IgD-negative memory B cell (primary cell): ENCODE measurements around the gene FCN2. TPM values are rescaled to one million over a fixed set of nuclear protein-coding genes. Genes with fewer than 3 reads are reported as not detected.

Experiments used
- H3K27ac Mint-ChIP-seq, 3 donors: one replicate each; pipeline ENCODE4 v1.8.0; 2020 to 2022; ENCODE audit warnings: mild to moderate bottlenecking in 3 of 3, mixed read lengths in 3 of 3, moderate library complexity in 1 of 3
- H3K27me3 Mint-ChIP-seq: one replicate; pipeline ENCODE4 v1.8.0; 2021; ENCODE audit warnings: mixed read lengths
- H3K36me3 Mint-ChIP-seq: one replicate; pipeline ENCODE4 v1.8.0; 2020; ENCODE audit warnings: mild to moderate bottlenecking, mixed read lengths
- H3K4me1 Mint-ChIP-seq, 3 donors: one replicate each; pipeline ENCODE4 v1.8.0; 2020 to 2022; ENCODE audit warnings: mixed read lengths in 3 of 3, mild to moderate bottlenecking in 1 of 3
- H3K4me3 Mint-ChIP-seq, 4 donors: one replicate each; pipeline ENCODE4 v1.8.0; 2020 to 2022; ENCODE audit warnings: mild to moderate bottlenecking in 4 of 4, mixed read lengths in 4 of 4, moderate library complexity in 3 of 4
- H3K9me3 Mint-ChIP-seq, 3 donors: one replicate each; pipeline ENCODE4 v1.8.0; 2020 to 2021; ENCODE audit warnings: mixed read lengths in 3 of 3, mild to moderate bottlenecking in 1 of 3
- polyA plus RNA-seq: library from polyadenylated mRNA; unstranded; fragments of 300-500 nt; fragmentation: Illumina TruSeq; gene quantifications from one replicate; pipeline ENCODE4 v1.2.3, GENCODE V29; 2021

The FCN2 gene
- polyA plus RNA-seq = not detected

GRCh38 chr9:134880484-134881312 lies at the start of gene FCN2:
Gene FCN2, plus strand, starts transcription at chr9:134880810. Its CDS starts 12 bp downstream, at chr9:134880822.
- no peak within 1 kb of the TSS for H3K4me3 Mint-ChIP-seq
- peaks cover 0 to 2% (median 0%) of the 10 kb centered on the region in 3 donors for H3K9me3 Mint-ChIP-seq
- H3K4me1 Mint-ChIP-seq = no peaks in the 10 kb centered on the region
- peaks cover 5% of the 10 kb centered on the region for H3K27me3 Mint-ChIP-seq
- H3K27ac Mint-ChIP-seq = no peak within 1 kb of the TSS
- no peaks in the 10 kb centered on the region for H3K36me3 Mint-ChIP-seq

GRCh38 chr9:134830926-134831720 lies 49.5 kb upstream of the FCN2 start:
- Mint-ChIP-seq H3K36me3 (no peaks in the 10 kb centered on the region), H3K4me1 (no peaks in the 10 kb centered on the region)

GRCh38 chr9:134832471-134832870 lies 48.1 kb upstream of the FCN2 start:
- H3K4me1 Mint-ChIP-seq = no peaks in the 10 kb centered on the region
- H3K36me3 Mint-ChIP-seq = no peaks in the 10 kb centered on the region
- H3K27me3 Mint-ChIP-seq = no peaks in the 10 kb centered on the region
- H3K27ac Mint-ChIP-seq = no peak overlapping the region
- no peak overlapping the region for H3K4me3 Mint-ChIP-seq
- no peaks in the 10 kb centered on the region for H3K9me3 Mint-ChIP-seq

More at GRCh38 chr9:134830926-134831720, 49.5 kb upstream of the FCN2 start:
- H3K27me3 Mint-ChIP-seq = no peaks in the 10 kb centered on the region
- H3K9me3 Mint-ChIP-seq = no peaks in the 10 kb centered on the region
- no peak overlapping the region for H3K4me3 Mint-ChIP-seq
- H3K27ac Mint-ChIP-seq = no peak overlapping the region

- Mint-ChIP-seq H3K27ac (peak overlapping the region in 1 of 3 donors; percentile 77), H3K36me3 (no peaks in the 10 kb centered on the region), H3K27me3 (no peaks in the 10 kb centered on the region), H3K9me3 (no peaks in the 10 kb centered on the region), H3K4me3 (no peak overlapping the region), H3K4me1 (no peaks in the 10 kb centered on the region)
Measured at GRCh38 chr9:134833294-134833880, 47.2 kb upstream of the FCN2 start.

GRCh38 chr9:134834217-134834956 lies 46.2 kb upstream of the FCN2 start:
- H3K4me1 Mint-ChIP-seq = no peaks in the 10 kb centered on the region
- no peak overlapping the region for H3K27ac Mint-ChIP-seq
- no peaks in the 10 kb centered on the region for H3K36me3 Mint-ChIP-seq
- no peaks in the 10 kb centered on the region for H3K9me3 Mint-ChIP-seq
- H3K27me3 Mint-ChIP-seq = no peaks in the 10 kb centered on the region
- no peak overlapping the region for H3K4me3 Mint-ChIP-seq

GRCh38 chr9:134834957-134835419 lies 45.6 kb upstream of the FCN2 start:
- Mint-ChIP-seq H3K27me3 (no peaks in the 10 kb centered on the region), H3K4me1 (no peaks in the 10 kb centered on the region), H3K27ac (no peak overlapping the region), H3K4me3 (no peak overlapping the region), H3K9me3 (no peaks in the 10 kb centered on the region), H3K36me3 (no peaks in the 10 kb centered on the region)

- Mint-ChIP-seq H3K27me3 (no peaks in the 10 kb centered on the region), H3K4me1 (no peaks in the 10 kb centered on the region), H3K27ac (no peak overlapping the region), H3K9me3 (no peaks in the 10 kb centered on the region), H3K4me3 (no peak overlapping the region), H3K36me3 (no peaks in the 10 kb centered on the region)
Measured at GRCh38 chr9:134835448-134835847, 45.2 kb upstream of the FCN2 start.

DNA sequence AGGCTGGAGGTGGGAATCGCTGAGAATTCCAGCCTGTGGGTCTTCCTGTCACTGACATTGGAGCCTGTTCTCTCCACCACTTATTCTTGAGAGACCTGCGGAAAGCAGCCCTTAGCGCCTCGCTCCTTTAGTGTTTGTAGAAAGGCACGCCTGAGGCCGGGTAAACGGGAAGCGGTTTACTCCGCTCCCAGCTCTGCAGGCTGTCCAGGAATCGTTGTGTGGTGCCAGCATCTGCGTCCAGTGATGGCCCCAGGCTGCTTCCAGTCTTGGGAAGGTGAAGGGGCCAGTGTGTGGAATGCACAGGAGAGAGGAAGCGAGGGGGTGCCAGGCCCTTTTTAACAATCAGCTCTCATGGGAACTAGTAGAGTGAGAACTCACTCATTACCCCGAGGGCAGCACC lies 44.6 kb upstream of the FCN2 start:
- H3K36me3 Mint-ChIP-seq = no peaks in the 10 kb centered on the region
- H3K4me3 Mint-ChIP-seq = no peak overlapping the region
- H3K27ac Mint-ChIP-seq = no peak overlapping the region
- H3K9me3 Mint-ChIP-seq = no peaks in the 10 kb centered on the region
- no peaks in the 10 kb centered on the region for H3K27me3 Mint-ChIP-seq
- H3K4me1 Mint-ChIP-seq = no peaks in the 10 kb centered on the region

GRCh38 chr9:134836406-134836970 lies 44.1 kb upstream of the FCN2 start:
- Mint-ChIP-seq H3K36me3 (no peaks in the 10 kb centered on the region), H3K27ac (no peak overlapping the region), H3K9me3 (no peaks in the 10 kb centered on the region), H3K27me3 (no peaks in the 10 kb centered on the region), H3K4me1 (no peaks in the 10 kb centered on the region), H3K4me3 (no peak overlapping the region)

- Mint-ChIP-seq H3K27ac (no peak overlapping the region), H3K4me3 (no peak overlapping the region)
Measured at GRCh38 chr9:134837529-134837928, 43.1 kb upstream of the FCN2 start.

GRCh38 chr9:134838651-134839454 lies 41.8 kb upstream of the FCN2 start:
- H3K36me3 Mint-ChIP-seq = no peaks in the 10 kb centered on the region
- H3K4me1 Mint-ChIP-seq = no peaks in the 10 kb centered on the region
- H3K4me3 Mint-ChIP-seq = no peak overlapping the region
- H3K9me3 Mint-ChIP-seq = no peaks in the 10 kb centered on the region
- H3K27me3 Mint-ChIP-seq = no peaks in the 10 kb centered on the region
- H3K27ac Mint-ChIP-seq = no peak overlapping the region

More at GRCh38 chr9:134837529-134837928, 43.1 kb upstream of the FCN2 start:
- no peaks in the 10 kb centered on the region for H3K4me1 Mint-ChIP-seq
- no peaks in the 10 kb centered on the region for H3K9me3 Mint-ChIP-seq
- H3K27me3 Mint-ChIP-seq = no peaks in the 10 kb centered on the region
- no peaks in the 10 kb centered on the region for H3K36me3 Mint-ChIP-seq

DNA sequence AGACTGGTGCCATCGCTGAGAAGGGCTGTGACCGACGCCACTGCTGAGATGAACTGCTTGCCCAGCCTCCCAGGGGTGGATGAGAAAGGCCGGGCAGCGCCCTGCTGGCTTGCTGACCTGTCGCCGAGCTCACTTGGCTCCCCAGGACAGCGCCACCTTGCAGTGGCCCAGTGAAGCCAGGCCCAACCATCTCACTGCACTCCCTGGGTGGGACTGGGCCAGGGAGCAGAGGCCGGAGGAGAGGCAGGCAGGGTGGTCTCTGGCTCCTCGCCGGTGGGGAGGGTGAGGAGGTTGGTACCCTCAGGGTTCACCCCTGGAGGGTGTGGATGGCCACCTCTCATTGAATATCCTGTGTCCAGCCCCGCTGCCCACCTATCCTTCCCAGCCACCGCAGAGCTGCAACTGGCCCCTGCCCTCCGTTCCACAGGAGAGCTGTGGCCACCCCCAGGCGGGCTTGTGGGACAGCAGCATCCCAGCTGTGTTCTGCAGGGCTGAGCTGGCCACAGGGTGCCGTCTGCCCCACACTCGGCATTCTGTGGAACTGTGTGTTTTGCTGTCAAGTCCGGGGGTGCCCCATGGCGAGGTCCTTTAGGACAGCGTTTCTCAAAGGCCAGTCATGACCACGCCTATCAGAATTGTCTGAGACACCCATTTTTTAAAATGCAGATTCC lies 41.0 kb upstream of the FCN2 start:
- H3K9me3 Mint-ChIP-seq = no peaks in the 10 kb centered on the region
- no peaks in the 10 kb centered on the region for H3K36me3 Mint-ChIP-seq
- no peak overlapping the region for H3K4me3 Mint-ChIP-seq
- no peaks in the 10 kb centered on the region for H3K4me1 Mint-ChIP-seq
- no peaks in the 10 kb centered on the region for H3K27me3 Mint-ChIP-seq
- no peak overlapping the region for H3K27ac Mint-ChIP-seq

DNA sequence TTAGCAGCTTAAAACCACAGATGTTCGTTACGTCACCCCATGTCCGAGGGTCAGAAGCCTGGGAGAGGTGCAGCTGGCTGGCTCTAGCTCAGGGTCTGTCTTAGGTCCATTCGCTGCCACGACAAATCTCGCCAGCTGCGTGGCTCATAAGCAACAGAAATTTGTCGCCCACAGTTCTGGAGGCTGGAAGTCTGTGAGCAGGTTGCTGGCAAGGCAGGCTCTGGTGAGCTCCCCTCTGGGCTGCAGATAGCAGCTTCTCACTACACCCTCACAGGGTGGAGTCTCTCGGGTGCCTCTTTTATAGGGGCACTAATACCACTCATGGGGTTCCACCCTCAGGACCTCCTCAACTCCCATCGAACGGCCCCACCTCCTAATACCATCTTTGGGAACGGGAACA lies 40.1 kb upstream of the FCN2 start:
- no peaks in the 10 kb centered on the region for H3K27me3 Mint-ChIP-seq
- H3K4me3 Mint-ChIP-seq = no peak overlapping the region
- no peaks in the 10 kb centered on the region for H3K36me3 Mint-ChIP-seq
- H3K9me3 Mint-ChIP-seq = no peaks in the 10 kb centered on the region
- no peaks in the 10 kb centered on the region for H3K4me1 Mint-ChIP-seq
- peak overlapping the region in 1 of 3 donors; percentile 30 for H3K27ac Mint-ChIP-seq
